AG04450 (cell line): ENCODE results near the gene PITHD1. TPM values are rescaled to one million over a fixed set of nuclear protein-coding genes. Genes with fewer than 3 reads are reported as not detected.

Experiments used
- CTCF ChIA-PET: fragments of 300-600, 350-600 bp; formaldehyde crosslinking; extraction: SDS; loops from one replicate; lab custom pipeline; 2022; ENCODE audit warnings: antibody characterized with exemption, inconsistent platforms; lab: Charles Lee
- POLR2A ChIA-PET: fragments of 350-600 bp; formaldehyde crosslinking; extraction: SDS; loops from one replicate; lab custom pipeline; 2021; ENCODE audit warnings: antibody characterized with exemption, inconsistent platforms; lab: Yijun Ruan, JAX
- DNase-seq: peaks from one replicate; pipeline ENCODE4 v3.0.0-alpha.2; 2011; ENCODE audit warnings: low read depth, low spot score
- H3K27ac ChIP-seq: one replicate; pipeline ENCODE4 v1.5.1; 2012; ENCODE audit warnings: low read depth, low read length, control low read depth
- H3K27me3 ChIP-seq: one replicate; pipeline ENCODE4 v1.6.0; 2012; ENCODE audit warnings: low read length; ENCODE audit not compliant: control insufficient read depth, insufficient read depth
- H3K4me3 ChIP-seq: 2 replicates; pipeline ENCODE4 v1.5.1; 2011; ENCODE audit warnings: mild to moderate bottlenecking, low read depth, low read length, control low read depth
- H3K9me3 ChIP-seq: 2 replicates; pipeline ENCODE4 v1.5.1; 2012; ENCODE audit warnings: low read length; ENCODE audit not compliant: control insufficient read depth, insufficient read depth
- polyA plus RNA-seq: library from polyadenylated mRNA; depleted of rRNA; stranded (reverse); fragments of >200 nt; gene quantifications from 2 replicates; pipeline ENCODE4 v1.2.3, GENCODE V29; 2011
- TF ChIP-seq, protein P1 (sequence below): IDR thresholded peaks from 2 replicates; pipeline ENCODE4 v1.5.1; 2011; ENCODE audit warnings: low read depth, low read length, control low read depth, inconsistent platforms

Gene PITHD1
- polyA plus RNA-seq, 1 experiment = 41.1 TPM

DNA sequence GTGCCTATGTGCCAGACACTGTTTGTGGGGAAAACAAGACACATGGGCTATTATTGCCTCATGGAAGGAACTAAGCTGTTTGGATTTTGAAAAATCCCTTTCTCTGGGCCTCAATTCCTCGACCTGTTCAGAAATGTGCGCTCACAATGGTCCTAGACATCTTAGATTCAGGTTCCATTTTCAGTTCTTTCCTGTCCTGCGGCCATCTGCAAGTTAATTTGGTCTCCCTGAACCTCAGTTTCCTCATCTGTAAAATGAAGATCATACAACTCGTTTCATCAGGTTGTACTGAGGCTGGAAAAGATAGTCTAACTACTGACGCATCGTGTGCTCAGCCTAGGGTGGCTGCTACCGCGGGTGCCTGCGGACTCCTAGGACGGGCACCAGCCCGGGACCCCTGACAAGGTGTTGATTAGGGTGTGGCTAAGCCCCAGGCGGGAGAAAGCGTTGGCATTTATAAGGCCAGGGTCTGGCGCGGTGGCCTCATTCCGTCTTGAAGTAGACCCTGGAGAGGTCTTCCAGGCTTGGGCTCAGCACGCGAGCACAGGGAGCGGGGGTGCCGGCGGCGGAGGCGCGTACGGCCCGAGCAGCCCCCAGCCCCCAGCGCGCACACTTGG, 35.4 kb upstream of the PITHD1 start:
- TF ChIP-seq, protein P1, sequence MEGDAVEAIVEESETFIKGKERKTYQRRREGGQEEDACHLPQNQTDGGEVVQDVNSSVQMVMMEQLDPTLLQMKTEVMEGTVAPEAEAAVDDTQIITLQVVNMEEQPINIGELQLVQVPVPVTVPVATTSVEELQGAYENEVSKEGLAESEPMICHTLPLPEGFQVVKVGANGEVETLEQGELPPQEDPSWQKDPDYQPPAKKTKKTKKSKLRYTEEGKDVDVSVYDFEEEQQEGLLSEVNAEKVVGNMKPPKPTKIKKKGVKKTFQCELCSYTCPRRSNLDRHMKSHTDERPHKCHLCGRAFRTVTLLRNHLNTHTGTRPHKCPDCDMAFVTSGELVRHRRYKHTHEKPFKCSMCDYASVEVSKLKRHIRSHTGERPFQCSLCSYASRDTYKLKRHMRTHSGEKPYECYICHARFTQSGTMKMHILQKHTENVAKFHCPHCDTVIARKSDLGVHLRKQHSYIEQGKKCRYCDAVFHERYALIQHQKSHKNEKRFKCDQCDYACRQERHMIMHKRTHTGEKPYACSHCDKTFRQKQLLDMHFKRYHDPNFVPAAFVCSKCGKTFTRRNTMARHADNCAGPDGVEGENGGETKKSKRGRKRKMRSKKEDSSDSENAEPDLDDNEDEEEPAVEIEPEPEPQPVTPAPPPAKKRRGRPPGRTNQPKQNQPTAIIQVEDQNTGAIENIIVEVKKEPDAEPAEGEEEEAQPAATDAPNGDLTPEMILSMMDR = no peak
- Histone ChIP-seq H3K27me3 (no peaks in the 10 kb centered on the region), H3K4me3 (peak overlapping the region; percentile 78), H3K27ac (peak overlapping the region; percentile 61), H3K9me3 (no peaks in the 10 kb centered on the region)
- ChIA-PET POLR2A (interaction anchor here (0.5 to 1.0 kb wide), 4 partner anchors 29 to 156 kb away, joined by 3 to 7 read pairs (median 4); partner anchors contain the start of gene RPL11), CTCF (no interaction called here)
- DNase-seq = no peak

DNA sequence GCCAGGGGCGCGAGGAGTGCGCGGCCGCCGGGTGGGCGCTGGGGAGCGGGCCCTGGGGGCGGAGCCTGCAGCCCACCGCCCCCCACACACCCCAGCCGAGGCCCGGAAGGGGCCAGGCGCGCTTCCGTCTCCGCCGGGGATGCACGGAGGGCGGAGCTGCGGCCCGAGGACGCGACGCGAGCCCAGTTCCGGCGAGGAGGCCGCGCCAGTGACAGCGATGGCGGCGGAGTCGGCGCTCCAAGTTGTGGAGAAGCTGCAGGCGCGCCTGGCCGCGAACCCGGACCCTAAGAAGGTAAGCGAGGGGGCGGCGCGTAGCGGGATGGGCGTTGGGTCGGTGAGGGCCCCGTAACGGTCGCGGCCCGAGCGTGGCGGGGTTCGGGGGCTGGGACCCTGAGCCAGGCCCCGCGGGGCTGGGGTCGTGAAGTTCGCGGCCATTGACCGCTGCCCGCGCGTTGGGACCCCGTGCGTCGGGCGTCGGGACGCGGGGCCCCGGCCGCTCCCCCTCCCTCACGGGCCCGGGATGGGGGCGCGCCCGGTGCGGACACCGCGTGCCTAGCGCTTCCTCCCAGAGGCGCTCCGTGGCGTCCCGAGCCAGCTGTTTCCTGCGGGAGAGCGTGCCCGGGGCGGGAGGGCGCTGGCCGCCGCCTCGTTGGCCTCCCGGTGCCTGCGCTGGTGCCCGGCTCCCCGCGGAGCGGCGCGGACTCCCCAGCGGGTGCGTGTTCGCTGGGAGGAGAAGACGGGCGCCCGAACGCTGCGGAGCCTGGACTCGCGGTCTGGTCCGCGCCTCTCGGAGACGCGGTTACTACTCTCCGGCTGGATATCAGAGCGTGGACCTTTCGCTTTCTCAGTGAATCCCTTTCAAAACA, 34.7 kb upstream of the PITHD1 start, which contains the start of gene ELOA:
TSS of gene ELOA (plus strand) at position 185 of the 866 bp plus-strand sequence. CDS start at position 218, 33 bp downstream.
- Histone ChIP-seq H3K9me3 (no peaks in the 10 kb centered on the region), H3K4me3 (peak within 1 kb of the TSS; percentile 78), H3K27me3 (no peaks in the 10 kb centered on the region), H3K27ac (peak within 1 kb of the TSS; percentile 61)
- ChIA-PET CTCF (interaction anchor here (0.7 kb wide), 1 partner anchor 189 kb away, joined by 3 read pairs; no protein-coding TSS in a partner anchor), POLR2A (interaction anchor here (0.5 to 1.1 kb wide), 7 partner anchors 13 to 143 kb away, joined by 3 to 7 read pairs (median 3); partner anchors contain the start of gene RPL11)
- no peak for DNase-seq
- TF ChIP-seq, protein P1 = no peak

DNA sequence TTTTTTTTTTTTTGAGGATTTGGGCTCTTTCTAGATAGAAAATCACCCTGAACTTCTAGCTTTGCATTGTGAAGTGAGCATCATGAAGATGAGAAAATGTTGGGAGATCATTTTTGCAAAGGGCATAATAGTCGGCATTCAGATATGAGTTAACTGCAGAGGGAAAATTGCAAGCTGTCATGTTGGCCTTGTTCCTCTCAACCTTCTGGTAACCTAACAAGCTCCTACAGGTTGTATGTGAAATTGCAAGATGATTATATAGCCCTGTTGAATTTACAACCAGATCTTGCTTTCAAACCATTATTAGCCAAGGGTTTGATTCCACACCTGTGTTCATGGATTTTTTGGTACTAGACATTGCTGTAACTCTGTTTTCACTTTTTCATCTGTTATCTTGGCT, 32.7 kb upstream of the PITHD1 start:
- no peak overlapping the region for H3K27ac ChIP-seq
- DNase-seq = no peak
- ChIA-PET POLR2A (interaction anchor here (0.7 to 0.8 kb wide), 2 partner anchors 54 to 127 kb away, joined by 3 read pairs; partner anchors contain the start of gene RPL11), CTCF (interaction anchor here (0.6 to 3.8 kb wide), 10 partner anchors 9 to 248 kb away, joined by 3 to 17 read pairs (median 6); partner anchors contain the start of gene RPL11)
- no peaks in the 10 kb centered on the region for H3K27me3 ChIP-seq
- TF ChIP-seq, protein P1 = peak; percentile 58
- no peaks in the 10 kb centered on the region for H3K9me3 ChIP-seq
- no peak overlapping the region for H3K4me3 ChIP-seq

DNA sequence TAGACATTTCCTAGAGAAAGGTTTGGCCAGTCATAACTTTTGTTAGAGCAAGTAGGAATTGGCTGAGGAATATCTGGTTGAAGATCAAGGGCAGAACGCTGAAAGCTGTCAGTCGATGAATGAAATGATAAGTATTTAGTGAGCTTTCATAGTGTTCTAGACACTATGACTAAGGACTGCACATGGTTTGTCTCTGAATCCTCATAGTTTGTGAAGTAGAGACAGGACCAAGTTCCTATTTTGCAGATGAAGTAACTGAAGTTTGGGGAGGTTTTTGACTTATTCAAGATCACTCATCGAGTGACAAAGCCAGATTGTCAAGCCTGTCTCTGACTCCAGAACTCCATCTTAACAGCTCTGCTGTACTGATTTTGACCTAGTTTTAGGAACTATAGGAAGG, 30.2 kb upstream of the PITHD1 start:
- CTCF ChIA-PET = interaction anchor here (1.0 to 3.8 kb wide), 4 partner anchors 24 to 402 kb away, joined by 3 to 17 read pairs (median 4); no protein-coding TSS in a partner anchor

More for the DNA sequence above, 30.2 kb upstream of the PITHD1 start:
- TF ChIP-seq, protein P1 = no peak
- POLR2A ChIA-PET = no interaction called here
- H3K9me3 ChIP-seq = no peaks in the 10 kb centered on the region
- H3K27ac ChIP-seq = no peak overlapping the region
- H3K27me3 ChIP-seq = no peaks in the 10 kb centered on the region
- DNase-seq = no peak
- H3K4me3 ChIP-seq = no peak overlapping the region
